HepG2 (cell line): ENCODE results near the gene MAJIN. TPM values are rescaled to one million over a fixed set of nuclear protein-coding genes. Genes with fewer than 3 reads are reported as not detected.

Experiments used
- ATAC-seq: fragments of 200-7000 bp; cut with Tn5 transposase; 3 replicates; pipeline ENCODE4 v1.9.1; 2020; ENCODE audit warnings: mild to moderate bottlenecking, moderate library complexity
- BruUV-seq: library from RNA; stranded (reverse); fragments of 400-500 nt; replicated peaks from 2 replicates; lab custom pipeline; 2021; lab: Mats Ljungman, UMichigan
- CTCF ChIA-PET: fragments of 300-600 bp; formaldehyde crosslinking; extraction: SDS; loops from one replicate; lab custom pipeline; 2021; ENCODE audit warnings: low total read pairs, inconsistent platforms, low intra/inter-chr PET ratio; lab: Yijun Ruan, JAX
- POLR2A ChIA-PET: fragments of 350-600 bp; sonication (Branson Sonifier 250); formaldehyde crosslinking; loops from one replicate; lab custom pipeline; 2020; ENCODE audit warnings: antibody characterized with exemption, inconsistent platforms; lab: Yijun Ruan, JAX
- DNase-seq: peaks from one replicate; pipeline ENCODE4 v3.0.0-alpha.2; 2015; ENCODE audit warnings: low spot score
- FAIRE-seq: peaks from 3 replicates; lab custom pipeline; 2011; peaks lifted over from hg19 to GRCh38; lab: Jason Lieb, UNC
- H2AFZ ChIP-seq: one replicate; pipeline ENCODE4 v1.6.1; 2011; ENCODE audit warnings: low read length, inconsistent platforms
- H3K27ac ChIP-seq: fragments of 300-600 bp; 3 replicates; pipeline ENCODE4 v1.8.0; 2011; ENCODE audit warnings: mixed run types, mild to moderate bottlenecking, mixed read lengths, low read length, inconsistent platforms; ENCODE audit not compliant: insufficient read depth; ENCODE audit errors: extremely low read length
- H3K27me3 ChIP-seq, 2 experiments: fragments of 200-600 bp in 1 of 2; 2 replicates in 1 of 2; 3 replicates in 1 of 2; pipeline versions ENCODE4 v1.6.0 to v1.8.0; 2011; ENCODE audit warnings: low read length in 2 of 2, mild to moderate bottlenecking in 2 of 2, moderate library complexity in 2 of 2, inconsistent platforms in 1 of 2; ENCODE audit not compliant: insufficient read depth in 2 of 2, control insufficient read depth in 1 of 2
- H3K36me3 ChIP-seq, 2 experiments: fragments of 200-600 bp in 1 of 2; replicated peaks in 1 of 2; 2 replicates in 1 of 2; 3 replicates in 1 of 2; pipeline versions ENCODE4 v1.5.1 to v1.8.0; 2011; ENCODE audit warnings: low read length in 2 of 2, inconsistent platforms in 1 of 2; ENCODE audit not compliant: insufficient read depth in 2 of 2, control insufficient read depth in 1 of 2
- H3K4me1 ChIP-seq: 2 replicates; pipeline ENCODE4 v1.5.1; 2012; ENCODE audit warnings: low read length, inconsistent platforms; ENCODE audit not compliant: insufficient read depth
- H3K4me2 ChIP-seq: 2 replicates; pipeline ENCODE4 v1.6.0; 2011; ENCODE audit warnings: low read depth, low read length, inconsistent platforms
- H3K4me3 ChIP-seq, 3 experiments: fragments of 200-600 bp in 1 of 3; sonication (generic), shearing (Covaris generic) in 1 of 3; replicated peaks in 1 of 3; 2 replicates each; pipeline ENCODE4 v1.5.1; 2011 to 2016; ENCODE audit warnings: low read length in 3 of 3, inconsistent platforms in 2 of 3, low read depth in 2 of 3, mild to moderate bottlenecking in 2 of 3, control low read depth in 1 of 3, mixed read lengths in 1 of 3; ENCODE audit not compliant: insufficient read depth in 1 of 3
- H3K79me2 ChIP-seq: one replicate; pipeline ENCODE4 v1.6.1; 2011; ENCODE audit warnings: low read length, inconsistent platforms; ENCODE audit not compliant: insufficient read depth
- H3K9ac ChIP-seq: 2 replicates; pipeline ENCODE4 v1.6.0; 2011; ENCODE audit warnings: mild to moderate bottlenecking, low read depth, low read length, inconsistent platforms; ENCODE audit not compliant: insufficient read depth
- H3K9me3 ChIP-seq: 2 replicates; pipeline ENCODE4 v1.5.1; 2012; ENCODE audit warnings: mild to moderate bottlenecking, low read length
- H4K20me1 ChIP-seq: 2 replicates; pipeline ENCODE4 v1.6.0; 2011; ENCODE audit warnings: inconsistent platforms, mild to moderate bottlenecking, low read length, moderate library complexity; ENCODE audit not compliant: insufficient read depth
- AKAP8 ChIP-seq: sonication (generic); formaldehyde crosslinking; IDR thresholded peaks from 2 replicates; pipeline ENCODE4 v1.5.1; 2020; ENCODE audit warnings: mild to moderate bottlenecking, missing genetic modification reagents
- GATAD1 ChIP-seq: IDR thresholded peaks from 2 replicates; pipeline ENCODE4 v1.6.1; 2016; ENCODE audit warnings: missing genetic modification reagents, missing compliant biosample characterization
- HNF4A ChIP-seq: sonication (generic); formaldehyde crosslinking; IDR thresholded peaks from 2 replicates; pipeline ENCODE4 v1.4.0; 2020; ENCODE audit warnings: missing genetic modification reagents
- MATR3 ChIP-seq: sonication (generic); formaldehyde crosslinking; IDR thresholded peaks from 2 replicates; pipeline ENCODE4 v1.4.0; 2020; ENCODE audit warnings: missing genetic modification reagents
- NFKB2 ChIP-seq: sonication (generic); formaldehyde crosslinking; IDR thresholded peaks from 2 replicates; pipeline ENCODE4 v1.4.0; 2020; ENCODE audit warnings: missing genetic modification reagents, borderline replicate concordance
- SNAI1 ChIP-seq: sonication (generic); formaldehyde crosslinking; IDR thresholded peaks from 2 replicates; pipeline ENCODE4 v1.5.0; 2020; ENCODE audit warnings: mild to moderate bottlenecking, missing genetic modification reagents, borderline replicate concordance
- SRSF9 ChIP-seq: fragments of 200-400 bp; formaldehyde crosslinking; IDR thresholded peaks from 2 replicates; pipeline ENCODE4 v1.6.1; 2018; ENCODE audit warnings: borderline replicate concordance, mild to moderate bottlenecking, low read depth, low read length; ENCODE audit not compliant: insufficient read depth, poor library complexity, severe bottlenecking
- ZBTB42 ChIP-seq: sonication (generic); formaldehyde crosslinking; IDR thresholded peaks from 2 replicates; pipeline ENCODE4 v1.5.0; 2020; ENCODE audit warnings: mild to moderate bottlenecking, missing genetic modification reagents
- ZBTB7B ChIP-seq: sonication (generic); formaldehyde crosslinking; IDR thresholded peaks from 2 replicates; pipeline ENCODE4 v1.4.0; 2020; ENCODE audit warnings: missing genetic modification reagents
- ZNF3 ChIP-seq: IDR thresholded peaks from 2 replicates; pipeline ENCODE4 v1.7.0; 2017; ENCODE audit warnings: inconsistent platforms
- ZNF709 ChIP-seq: sonication (generic); formaldehyde crosslinking; IDR thresholded peaks from 2 replicates; pipeline ENCODE4 v1.5.0; 2020; ENCODE audit warnings: mild to moderate bottlenecking, missing genetic modification reagents
- WGBS: methylation state at CpG from one replicate; pipeline ENCODE4 v1.1.6; 2017; ENCODE audit warnings: low lambda C conversion rate; 5-methylcytosine and 5-hydroxymethylcytosine counted together
- in situ Hi-C: cut with HindIII; loops from 2 replicates; pipeline ENCODE4 v1.10.0; 2017; ENCODE audit warnings: low pct_unique_long_range_greater_than_20kb; ENCODE audit not compliant: extremely low pct_ligation_motif_present
- intact Hi-C: fragments of 100-400 bp; cut with micrococcal nuclease; formaldehyde crosslinking; loops from one replicate; pipeline ENCODE4 v1.10.0; 2022; ENCODE audit not compliant: unreplicated experiment
- polyA plus RNA-seq, 8 experiments: library from polyadenylated mRNA; depleted of rRNA in 3 of 8; stranded (reverse) in 7 of 8; unstranded in 1 of 8; fragments of >200 nt; fragmentation: Illumina TruSeq in 4 of 8; extraction: Trizol in 4 of 8; gene quantifications; 2 replicates each; pipeline versions ENCODE4 v1.2.1 to v1.2.3, GENCODE V29; 2011 to 2016; ENCODE audit warnings: low read depth in 4 of 8, missing spikeins in 1 of 8, mixed read lengths in 1 of 8; ENCODE audit not compliant: insufficient read depth in 1 of 8
- total RNA-seq, 5 experiments: library from RNA; depleted of rRNA; stranded (reverse); fragments of >200 nt; fragmentation: Illumina TruSeq; extraction: Trizol; gene quantifications; 2 replicates each; pipeline ENCODE4 v1.2.3, GENCODE V29; 2016; ENCODE audit warnings: low read depth in 1 of 5
- TF ChIP-seq, protein P1 (sequence below): sonication (generic); formaldehyde crosslinking; IDR thresholded peaks from 2 replicates; pipeline ENCODE4 v1.8.0; 2022; ENCODE audit warnings: missing genetic modification reagents, low read depth, mild to moderate bottlenecking, borderline replicate concordance
- TF ChIP-seq, protein P2 (sequence below): sonication (generic); formaldehyde crosslinking; IDR thresholded peaks from 2 replicates; pipeline ENCODE4 v1.4.0; 2020; ENCODE audit warnings: missing genetic modification reagents, borderline replicate concordance
- TF ChIP-seq, protein P3 (sequence below): fragments of 450-650 bp; IDR thresholded peaks from 2 replicates; pipeline ENCODE4 v1.6.1; 2017; ENCODE audit warnings: mild to moderate bottlenecking

MAJIN gene
- total and polyA plus RNA-seq, 2 of the 13 experiments (the other 11 are each of a cell fraction or from before 2014, with no cell fraction given) = not detected

DNA sequence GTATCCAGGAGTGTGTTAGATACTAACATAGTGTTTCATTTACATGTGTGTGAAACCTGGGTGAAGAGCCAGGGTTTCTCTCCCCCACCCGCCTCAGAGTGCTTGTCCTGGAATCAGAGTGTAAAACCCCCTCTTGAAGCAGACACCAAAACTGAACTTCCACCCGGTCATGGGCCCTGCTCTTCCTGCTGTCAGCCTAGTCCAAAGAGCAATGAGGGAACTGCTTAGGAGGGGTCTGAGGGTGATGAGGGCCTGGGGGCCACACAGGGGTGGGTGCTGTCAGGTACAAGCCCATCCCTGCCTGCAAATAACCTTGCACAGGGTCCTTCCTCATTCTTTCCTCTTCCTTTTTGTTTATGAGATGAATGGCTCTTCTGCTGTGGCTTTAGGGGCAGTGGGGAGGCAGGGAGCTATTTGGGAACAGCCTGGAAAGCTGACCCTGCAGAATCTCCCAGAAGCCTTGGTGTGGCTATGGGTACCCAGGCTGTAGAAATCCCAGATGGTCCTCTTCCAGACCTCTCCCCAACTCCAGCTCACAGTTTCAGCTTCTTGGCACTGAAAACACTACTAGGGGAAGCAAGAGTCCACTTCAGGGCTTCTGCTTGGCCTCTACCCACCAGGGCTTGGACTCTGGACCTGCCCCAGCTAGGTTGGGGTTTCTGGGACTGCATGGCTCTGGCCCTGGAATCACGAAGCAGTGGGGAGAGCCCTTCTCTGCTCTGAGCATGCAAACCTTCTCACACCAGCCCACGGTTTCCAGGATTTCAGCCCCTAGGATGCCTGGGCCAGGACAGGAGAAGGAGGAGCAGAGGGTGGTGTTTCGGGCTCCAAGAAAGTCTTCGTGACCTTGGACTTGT, 16.3 kb upstream of the MAJIN start:
- peak overlapping the region; percentile 56 for H3K27ac ChIP-seq
- H2AFZ ChIP-seq = no peak overlapping the region
- H3K4me2 ChIP-seq = peak overlapping the region; percentile 50
- FAIRE-seq (no peak), ATAC-seq (peak; percentile 84), DNase-seq (no peak)
- 40% methylated on average over 6 of the region's 6 CpGs for WGBS
- no peaks in the 10 kb centered on the region for H4K20me1 ChIP-seq
- in situ Hi-C loops = no loop called here
- BruUV-seq = no TSS peak
- intact Hi-C loops = no loop called here
- H3K79me2 ChIP-seq = no peaks in the 10 kb centered on the region
- no peak overlapping the region for H3K9ac ChIP-seq
- H3K4me3 ChIP-seq = peak overlapping the region in 1 of 3 experiments; percentile 23; a peak in 2 of 6 replicates
- peaks cover 49% of the 10 kb centered on the region for H3K4me1 ChIP-seq
- no peaks in the 10 kb centered on the region for H3K27me3 ChIP-seq
- POLR2A ChIA-PET = interaction anchor here (1.6 to 2.4 kb wide), 2 partner anchors 8 to 11 kb away, joined by 9 to 14 read pairs; partner anchors contain the start of gene BATF2
- CTCF ChIA-PET = no interaction called here
- no peaks in the 10 kb centered on the region; a peak in 1 of 5 replicates for H3K36me3 ChIP-seq
- no peaks in the 10 kb centered on the region for H3K9me3 ChIP-seq
- TF ChIP-seq, protein P1, sequence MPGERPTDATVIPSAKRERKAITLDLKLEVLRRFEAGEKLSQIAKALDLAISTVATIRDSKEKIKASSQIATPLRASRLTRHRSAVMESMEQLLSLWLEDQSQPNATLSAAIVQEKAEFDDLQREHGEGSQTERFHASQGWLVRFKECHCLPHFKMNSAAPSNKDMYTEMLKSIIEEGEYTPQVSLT (CRISPR knock-in tag) = no peak
- TF ChIP-seq NFKB2 (CRISPR knock-in tag) = no peak
- TF ChIP-seq AKAP8 (CRISPR knock-in tag) = peak; percentile 53; the same call in 1 of the 2 replicates
- TF ChIP-seq SNAI1 (CRISPR knock-in tag) = no peak
- peak; percentile 44; the same call in 1 of the 2 replicates for TF ChIP-seq ZBTB7B (CRISPR knock-in tag)
- TF ChIP-seq, protein P2, sequence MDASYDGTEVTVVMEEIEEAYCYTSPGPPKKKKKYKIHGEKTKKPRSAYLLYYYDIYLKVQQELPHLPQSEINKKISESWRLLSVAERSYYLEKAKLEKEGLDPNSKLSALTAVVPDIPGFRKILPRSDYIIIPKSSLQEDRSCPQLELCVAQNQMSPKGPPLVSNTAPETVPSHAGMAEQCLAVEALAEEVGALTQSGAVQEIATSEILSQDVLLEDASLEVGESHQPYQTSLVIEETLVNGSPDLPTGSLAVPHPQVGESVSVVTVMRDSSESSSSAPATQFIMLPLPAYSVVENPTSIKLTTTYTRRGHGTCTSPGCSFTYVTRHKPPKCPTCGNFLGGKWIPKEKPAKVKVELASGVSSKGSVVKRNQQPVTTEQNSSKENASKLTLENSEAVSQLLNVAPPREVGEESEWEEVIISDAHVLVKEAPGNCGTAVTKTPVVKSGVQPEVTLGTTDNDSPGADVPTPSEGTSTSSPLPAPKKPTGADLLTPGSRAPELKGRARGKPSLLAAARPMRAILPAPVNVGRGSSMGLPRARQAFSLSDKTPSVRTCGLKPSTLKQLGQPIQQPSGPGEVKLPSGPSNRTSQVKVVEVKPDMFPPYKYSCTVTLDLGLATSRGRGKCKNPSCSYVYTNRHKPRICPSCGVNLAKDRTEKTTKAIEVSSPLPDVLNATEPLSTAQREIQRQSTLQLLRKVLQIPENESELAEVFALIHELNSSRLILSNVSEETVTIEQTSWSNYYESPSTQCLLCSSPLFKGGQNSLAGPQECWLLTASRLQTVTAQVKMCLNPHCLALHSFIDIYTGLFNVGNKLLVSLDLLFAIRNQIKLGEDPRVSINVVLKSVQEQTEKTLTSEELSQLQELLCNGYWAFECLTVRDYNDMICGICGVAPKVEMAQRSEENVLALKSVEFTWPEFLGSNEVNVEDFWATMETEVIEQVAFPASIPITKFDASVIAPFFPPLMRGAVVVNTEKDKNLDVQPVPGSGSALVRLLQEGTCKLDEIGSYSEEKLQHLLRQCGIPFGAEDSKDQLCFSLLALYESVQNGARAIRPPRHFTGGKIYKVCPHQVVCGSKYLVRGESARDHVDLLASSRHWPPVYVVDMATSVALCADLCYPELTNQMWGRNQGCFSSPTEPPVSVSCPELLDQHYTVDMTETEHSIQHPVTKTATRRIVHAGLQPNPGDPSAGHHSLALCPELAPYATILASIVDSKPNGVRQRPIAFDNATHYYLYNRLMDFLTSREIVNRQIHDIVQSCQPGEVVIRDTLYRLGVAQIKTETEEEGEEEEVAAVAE (CRISPR knock-in tag) = no peak
- TF ChIP-seq HNF4A (CRISPR knock-in tag) = peak; percentile 74
- no peak for TF ChIP-seq ZNF709 (CRISPR knock-in tag)
- TF ChIP-seq SRSF9 = no peak
- TF ChIP-seq, protein P3, sequence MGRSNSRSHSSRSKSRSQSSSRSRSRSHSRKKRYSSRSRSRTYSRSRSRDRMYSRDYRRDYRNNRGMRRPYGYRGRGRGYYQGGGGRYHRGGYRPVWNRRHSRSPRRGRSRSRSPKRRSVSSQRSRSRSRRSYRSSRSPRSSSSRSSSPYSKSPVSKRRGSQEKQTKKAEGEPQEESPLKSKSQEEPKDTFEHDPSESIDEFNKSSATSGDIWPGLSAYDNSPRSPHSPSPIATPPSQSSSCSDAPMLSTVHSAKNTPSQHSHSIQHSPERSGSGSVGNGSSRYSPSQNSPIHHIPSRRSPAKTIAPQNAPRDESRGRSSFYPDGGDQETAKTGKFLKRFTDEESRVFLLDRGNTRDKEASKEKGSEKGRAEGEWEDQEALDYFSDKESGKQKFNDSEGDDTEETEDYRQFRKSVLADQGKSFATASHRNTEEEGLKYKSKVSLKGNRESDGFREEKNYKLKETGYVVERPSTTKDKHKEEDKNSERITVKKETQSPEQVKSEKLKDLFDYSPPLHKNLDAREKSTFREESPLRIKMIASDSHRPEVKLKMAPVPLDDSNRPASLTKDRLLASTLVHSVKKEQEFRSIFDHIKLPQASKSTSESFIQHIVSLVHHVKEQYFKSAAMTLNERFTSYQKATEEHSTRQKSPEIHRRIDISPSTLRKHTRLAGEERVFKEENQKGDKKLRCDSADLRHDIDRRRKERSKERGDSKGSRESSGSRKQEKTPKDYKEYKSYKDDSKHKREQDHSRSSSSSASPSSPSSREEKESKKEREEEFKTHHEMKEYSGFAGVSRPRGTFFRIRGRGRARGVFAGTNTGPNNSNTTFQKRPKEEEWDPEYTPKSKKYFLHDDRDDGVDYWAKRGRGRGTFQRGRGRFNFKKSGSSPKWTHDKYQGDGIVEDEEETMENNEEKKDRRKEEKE = no peak
- no peak for TF ChIP-seq ZBTB42 (CRISPR knock-in tag)
- no peak for TF ChIP-seq GATAD1 (CRISPR knock-in tag)
- no peak for TF ChIP-seq ZNF3 (CRISPR knock-in tag)
- TF ChIP-seq MATR3 (CRISPR knock-in tag) = no peak
